Stomach (tissue), 9 donors: ENCODE measurements around the gene MYF6. TPM values are rescaled to one million over a fixed set of nuclear protein-coding genes. Genes with fewer than 3 reads are reported as not detected.

ENCODE experiments used
- DNase-seq, 2 donors: peaks; one replicate each; pipeline versions ENCODE4 v3.0.0 to v3.0.0-alpha.2; 2013 to 2019
- H3K27ac ChIP-seq, 5 donors: fragments of 200-600 bp in 4 of 5; sonication (generic) in 4 of 5; one replicate each; pipeline ENCODE4 v1.5.1; 2013 to 2019; ENCODE audit warnings: mild to moderate bottlenecking in 1 of 5, moderate library complexity in 1 of 5
- H3K27me3 ChIP-seq, 3 donors: fragments of 200-600 bp; sonication (generic); one replicate each; pipeline ENCODE4 v1.5.1; 2017 to 2019; ENCODE audit warnings: mixed run types in 1 of 3
- H3K36me3 ChIP-seq, 4 donors: fragments of 200-600 bp; sonication (generic); 1 replicate in 3 of 4; 2 replicates in 1 of 4; pipeline ENCODE4 v1.5.1; 2016 to 2019
- H3K4me1 ChIP-seq, 4 donors: fragments of 200-600 bp; sonication (generic); one replicate each; pipeline ENCODE4 v1.5.1; 2016 to 2019
- H3K4me3 ChIP-seq, 4 donors: fragments of 200-600 bp; sonication (generic) in 3 of 4; one replicate each; pipeline ENCODE4 v1.5.1; 2016 to 2019; ENCODE audit warnings: mild to moderate bottlenecking in 1 of 4
- H3K9me3 ChIP-seq, 4 donors: fragments of 200-600 bp; sonication (generic); one replicate each; pipeline ENCODE4 v1.5.1; 2016 to 2019
- EP300 ChIP-seq: sonication (generic); formaldehyde crosslinking; IDR thresholded peaks from one replicate; pipeline ENCODE4 v1.6.1; 2017; ENCODE audit warnings: antibody characterized with exemption
- POLR2A ChIP-seq, 4 donors: fragments of 450-650 bp; IDR thresholded peaks; one replicate each; pipeline ENCODE4 v1.6.1; 2016; ENCODE audit warnings: antibody characterized with exemption in 4 of 4, control low read depth in 2 of 4, mild to moderate bottlenecking in 1 of 4, moderate library complexity in 1 of 4
- POLR2AphosphoS5 ChIP-seq, 3 donors: sonication (generic); formaldehyde crosslinking; IDR thresholded peaks; one replicate each; pipeline ENCODE4 v1.6.1; 2016; ENCODE audit warnings: antibody characterized with exemption in 3 of 3
- WGBS, 5 donors: extraction: QIAGEN DNeasy Blood & Tissue Kit in 3 of 5; methylation state at CpG; one replicate each; pipeline versions ENCODE4 v1.1.5 to v1.1.7; 2013 to 2018; 5-methylcytosine and 5-hydroxymethylcytosine counted together
- intact Hi-C: fragments of 100-400 bp; cut with DNase I; formaldehyde crosslinking; loops from one replicate; pipeline ENCODE4 v1.15.1; 2023; ENCODE audit warnings: low total_unique reads
- polyA plus RNA-seq, 3 donors: library from polyadenylated mRNA; stranded (reverse); fragments of 200-250 nt; gene quantifications; one replicate each; pipeline ENCODE4 v1.2.3, GENCODE V29; 2013
- total RNA-seq, 5 donors: library from RNA; depleted of rRNA; stranded (reverse); fragments of >200 nt; gene quantifications; one replicate each; pipeline versions ENCODE4 v1.1.0 to v1.2.3, GENCODE V29; 2014 to 2016
- TF ChIP-seq, protein P1 (sequence below), 7 experiments: fragments of 450-650 bp in 4 of 7; fragments of 200-600 bp in 3 of 7; sonication (generic) in 3 of 7; IDR thresholded peaks; one replicate each; pipeline ENCODE4 v1.5.1; 2016 to 2019; ENCODE audit warnings: antibody characterized with exemption in 7 of 7, control low read depth in 2 of 7, mild to moderate bottlenecking in 1 of 7
- donor health status: healthy with polysubstance abuse.
- donor health status: Bipolar disorder and iron deficiency.
- donor health status: healthy.

MYF6 gene
- total and polyA plus RNA-seq, 8 donors: 2.1 TPM; not detected in 7

DNA sequence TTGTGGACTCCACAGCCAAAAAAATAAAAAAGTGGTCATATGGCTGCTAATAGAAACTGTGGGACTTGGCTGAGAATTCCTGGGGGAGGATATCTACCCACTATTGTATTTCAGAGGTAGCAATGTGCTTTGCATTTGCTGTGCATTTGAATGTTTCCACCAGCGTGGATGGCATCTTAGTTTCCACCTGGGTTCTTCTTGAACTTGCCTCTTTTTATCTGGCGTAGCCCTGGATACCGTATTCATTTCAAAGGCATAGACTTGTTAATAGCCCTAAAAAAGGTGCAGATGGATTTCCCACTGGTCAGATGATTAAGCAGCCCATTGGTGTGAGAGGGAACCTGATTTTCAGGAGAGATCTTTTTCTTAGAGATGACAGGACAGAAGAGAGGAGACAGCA is 7.4 kb downstream of the MYF6 start:
- intact Hi-C loops: no loop called here
- Histone ChIP-seq H3K36me3 (no peaks in the 10 kb centered on the region), H3K27ac (no peak overlapping the region), H3K4me1 (no peaks in the 10 kb centered on the region), H3K9me3 (peaks cover 0 to 7% (median 3%) of the 10 kb centered on the region in 4 donors), H3K27me3 (peaks cover 0 to 60% (median 36%) of the 10 kb centered on the region in 3 donors), H3K4me3 (no peak overlapping the region)
- TF ChIP-seq POLR2A (IDR thresholded peaks at IDR 0.05) (no peak), EP300 (no peak), POLR2AphosphoS5 (IDR thresholded peaks at IDR 0.05) (no peak)
- TF ChIP-seq, protein P1, sequence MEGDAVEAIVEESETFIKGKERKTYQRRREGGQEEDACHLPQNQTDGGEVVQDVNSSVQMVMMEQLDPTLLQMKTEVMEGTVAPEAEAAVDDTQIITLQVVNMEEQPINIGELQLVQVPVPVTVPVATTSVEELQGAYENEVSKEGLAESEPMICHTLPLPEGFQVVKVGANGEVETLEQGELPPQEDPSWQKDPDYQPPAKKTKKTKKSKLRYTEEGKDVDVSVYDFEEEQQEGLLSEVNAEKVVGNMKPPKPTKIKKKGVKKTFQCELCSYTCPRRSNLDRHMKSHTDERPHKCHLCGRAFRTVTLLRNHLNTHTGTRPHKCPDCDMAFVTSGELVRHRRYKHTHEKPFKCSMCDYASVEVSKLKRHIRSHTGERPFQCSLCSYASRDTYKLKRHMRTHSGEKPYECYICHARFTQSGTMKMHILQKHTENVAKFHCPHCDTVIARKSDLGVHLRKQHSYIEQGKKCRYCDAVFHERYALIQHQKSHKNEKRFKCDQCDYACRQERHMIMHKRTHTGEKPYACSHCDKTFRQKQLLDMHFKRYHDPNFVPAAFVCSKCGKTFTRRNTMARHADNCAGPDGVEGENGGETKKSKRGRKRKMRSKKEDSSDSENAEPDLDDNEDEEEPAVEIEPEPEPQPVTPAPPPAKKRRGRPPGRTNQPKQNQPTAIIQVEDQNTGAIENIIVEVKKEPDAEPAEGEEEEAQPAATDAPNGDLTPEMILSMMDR (IDR thresholded peaks at IDR 0.05): no peak
- WGBS, 5 donors: 73 to 85% (median 79%) methylated on average over 3 of the region's 3 CpGs
- DNase-seq: no peak

- Histone ChIP-seq H3K4me3 (no peak overlapping the region), H3K27ac (no peak overlapping the region), H3K9me3 (peaks cover 0 to 7% (median 3%) of the 10 kb centered on the region in 4 donors), H3K27me3 (peaks cover 0 to 51% (median 36%) of the 10 kb centered on the region in 3 donors), H3K4me1 (no peaks in the 10 kb centered on the region), H3K36me3 (no peaks in the 10 kb centered on the region)
- TF ChIP-seq POLR2AphosphoS5 (IDR thresholded peaks at IDR 0.05) (no peak), POLR2A (IDR thresholded peaks at IDR 0.05) (no peak), EP300 (no peak)
- TF ChIP-seq, protein P1 (IDR thresholded peaks at IDR 0.05): no peak
- intact Hi-C loops: no loop called here
- WGBS, 5 donors: 47 to 65% (median 48%) methylated on average over 10 of the region's 10 CpGs
- DNase-seq: no peak
Observed at GRCh38 chr12:80715713-80716249, 8.3 kb downstream of the MYF6 start.

DNA sequence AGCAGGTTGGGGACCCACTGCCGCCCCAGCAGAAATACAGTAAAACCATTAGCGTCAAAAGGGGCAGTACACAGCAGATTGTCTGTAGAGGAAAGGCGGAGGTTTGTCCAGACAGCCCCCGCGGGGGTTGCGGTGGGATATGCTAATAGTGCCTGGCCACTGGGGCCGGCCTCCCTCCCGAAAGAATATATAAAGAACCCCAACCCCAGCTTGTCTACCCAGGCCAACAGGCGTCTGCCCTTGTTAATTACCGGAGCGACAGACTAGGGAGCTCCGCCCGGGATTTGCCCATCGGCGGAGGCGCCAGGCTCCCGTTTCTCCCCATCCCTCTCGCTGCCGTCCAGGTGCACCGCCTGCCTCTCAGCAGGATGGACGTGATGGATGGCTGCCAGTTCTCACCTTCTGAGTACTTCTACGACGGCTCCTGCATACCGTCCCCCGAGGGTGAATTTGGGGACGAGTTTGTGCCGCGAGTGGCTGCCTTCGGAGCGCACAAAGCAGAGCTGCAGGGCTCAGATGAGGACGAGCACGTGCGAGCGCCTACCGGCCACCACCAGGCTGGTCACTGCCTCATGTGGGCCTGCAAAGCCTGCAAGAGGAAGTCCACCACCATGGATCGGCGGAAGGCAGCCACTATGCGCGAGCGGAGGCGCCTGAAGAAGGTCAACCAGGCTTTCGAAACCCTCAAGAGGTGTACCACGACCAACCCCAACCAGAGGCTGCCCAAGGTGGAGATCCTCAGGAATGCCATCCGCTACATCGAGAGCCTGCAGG is 9.4 kb downstream of the MYF6 start, which contains the start of gene MYF5:
TSS of gene MYF5 (plus strand) at position 217 of the 774 bp plus-strand sequence. CDS start at position 369, 152 bp downstream.
- no peak within 1 kb of the TSS for H3K27ac ChIP-seq
- H3K27me3 ChIP-seq: peaks cover 0 to 51% (median 36%) of the 10 kb centered on the region in 3 donors
- TF ChIP-seq POLR2AphosphoS5 (IDR thresholded peaks at IDR 0.05) (no peak), EP300 (no peak), POLR2A (IDR thresholded peaks at IDR 0.05) (no peak)
- TF ChIP-seq, protein P1 (IDR thresholded peaks at IDR 0.05): no peak
- H3K4me1 ChIP-seq: peaks cover 0 to 2% (median 0%) of the 10 kb centered on the region in 4 donors
- 49 to 70% (median 62%) methylated on average over 37 to 45 of the region's 45 CpGs for WGBS, 5 donors
- DNase-seq: no peak
- H3K36me3 ChIP-seq: no peaks in the 10 kb centered on the region
- peaks cover 0 to 7% (median 3%) of the 10 kb centered on the region in 4 donors for H3K9me3 ChIP-seq
- H3K4me3 ChIP-seq: no peak within 1 kb of the TSS
- intact Hi-C loops: no loop called here

DNA sequence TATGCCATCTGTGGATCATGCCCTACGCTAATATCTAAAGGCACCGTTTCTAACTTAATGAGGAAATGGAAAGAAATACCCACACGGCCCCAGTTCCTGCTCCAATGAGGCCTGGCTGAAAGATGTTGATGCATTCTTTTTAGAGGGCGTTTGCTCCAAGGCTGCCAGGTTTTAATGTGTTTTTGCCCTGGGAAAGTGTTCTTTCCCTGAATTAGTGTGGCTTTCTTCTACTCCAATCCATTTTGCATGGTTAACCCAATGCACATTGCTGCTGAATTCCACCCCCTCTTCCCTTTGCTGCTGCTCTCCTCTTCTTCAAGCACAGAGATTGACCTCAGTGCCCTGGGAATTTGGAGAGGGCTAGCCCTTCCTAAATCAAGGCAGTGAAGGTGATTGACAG is 10.4 kb downstream of the MYF6 start:
- Histone ChIP-seq H3K9me3 (peaks cover 0 to 7% (median 3%) of the 10 kb centered on the region in 4 donors), H3K4me3 (no peak overlapping the region), H3K4me1 (peaks cover 0 to 10% (median 3%) of the 10 kb centered on the region in 4 donors), H3K36me3 (no peaks in the 10 kb centered on the region), H3K27me3 (peaks cover 0 to 51% (median 36%) of the 10 kb centered on the region in 3 donors), H3K27ac (no peak overlapping the region)
- intact Hi-C loops: no loop called here
- no peak for DNase-seq
- no peak for TF ChIP-seq EP300
- no peak for TF ChIP-seq POLR2A (IDR thresholded peaks at IDR 0.05)
- TF ChIP-seq POLR2AphosphoS5 (IDR thresholded peaks at IDR 0.05): no peak
- 65 to 85% (median 70%) methylated on average over 4 of the region's 4 CpGs for WGBS, 5 donors
